GM12878 (cell line): ENCODE data around the gene CNTNAP5.

Experiments
- CTCF ChIP-seq, 3 experiments: IDR thresholded peaks in 2 of 3; conservative IDR thresholded peaks in 1 of 3; 2 replicates each; pipeline ENCODE4 v1.5.1; 2011; ENCODE audit warnings: low read depth in 3 of 3, low read length in 3 of 3, mild to moderate bottlenecking in 3 of 3, control low read depth in 2 of 3, moderate library complexity in 2 of 3, inconsistent platforms in 1 of 3, mixed read lengths in 1 of 3; ENCODE audit not compliant: control insufficient read depth in 2 of 3, insufficient read depth in 1 of 3; ENCODE audit errors: extremely low read depth in 1 of 3
- EZH2 ChIP-seq: IDR thresholded peaks from 2 replicates; pipeline ENCODE4 v1.6.1; 2012; ENCODE audit warnings: low read depth, mild to moderate bottlenecking, control low read depth, inconsistent platforms, low read length, borderline replicate concordance; ENCODE audit not compliant: control insufficient read depth
- GABPA ChIP-seq: IDR thresholded peaks from 2 replicates; pipeline ENCODE4 v1.6.1; 2014; ENCODE audit warnings: antibody characterized with exemption, low read depth, mild to moderate bottlenecking, inconsistent platforms
- JUND ChIP-seq: IDR thresholded peaks from 2 replicates; pipeline ENCODE4 v1.6.1; 2012; ENCODE audit warnings: low read depth, mild to moderate bottlenecking, low read length, improper control_type of control experiment, moderate library complexity
- NR2F1 ChIP-seq: fragments of 450-650 bp; conservative IDR thresholded peaks from 2 replicates; pipeline ENCODE4 v1.6.1; 2017; ENCODE audit warnings: mild to moderate bottlenecking
- PAX5 ChIP-seq: IDR thresholded peaks from 2 replicates; pipeline ENCODE4 v1.6.1; 2011; ENCODE audit warnings: low read depth, low read length, borderline replicate concordance
- POLR2A ChIP-seq: IDR thresholded peaks from 2 replicates; pipeline ENCODE4 v1.6.1; 2011; ENCODE audit warnings: low read depth, mild to moderate bottlenecking, low read length
- POLR2AphosphoS2 ChIP-seq: IDR thresholded peaks from 2 replicates; pipeline ENCODE4 v1.6.1; 2011; ENCODE audit warnings: low read depth, mild to moderate bottlenecking, low read length, improper control_type of control experiment, moderate library complexity
- RAD21 ChIP-seq: IDR thresholded peaks from 2 replicates; pipeline ENCODE4 v1.6.1; 2011; ENCODE audit warnings: mild to moderate bottlenecking, low read depth, low read length, moderate library complexity; ENCODE audit not compliant: insufficient read depth
- RELB ChIP-seq: fragments of 450-650 bp; IDR thresholded peaks from 2 replicates; pipeline ENCODE4 v1.6.1; 2017; ENCODE audit warnings: low read depth, mild to moderate bottlenecking, moderate library complexity
- RFX5 ChIP-seq: IDR thresholded peaks from 2 replicates; pipeline ENCODE4 v1.6.1; 2011; ENCODE audit warnings: low read depth, low read length, improper control_type of control experiment
- SIX5 ChIP-seq: IDR thresholded peaks from 2 replicates; pipeline ENCODE4 v1.6.1; 2011; ENCODE audit warnings: mild to moderate bottlenecking, low read depth, low read length, moderate library complexity; ENCODE audit not compliant: severe bottlenecking
- SPI1 ChIP-seq: IDR thresholded peaks from 2 replicates; pipeline ENCODE4 v1.6.1; 2011; ENCODE audit warnings: low read depth, mild to moderate bottlenecking, low read length, moderate library complexity, borderline replicate concordance; ENCODE audit not compliant: insufficient read depth

GRCh38 chr2:124520953-124521352 is 495.9 kb downstream of the CNTNAP5 start:
- no peak for TF ChIP-seq RAD21
- TF ChIP-seq NR2F1 = no peak
- no peak for TF ChIP-seq RELB
- TF ChIP-seq POLR2A = no peak
- no peak for TF ChIP-seq GABPA
- TF ChIP-seq CTCF (IDR thresholded peaks at IDR 0.05 in 2 of 3, conservative IDR thresholded peaks at IDR 0.05 in 1 of 3; ENCODE audit: control insufficient read depth in 2 of 3, extremely low read depth in 1 of 3, insufficient read depth in 1 of 3, low read depth in 3 of 3, low read length in 3 of 3) = no peak
- no peak for TF ChIP-seq RFX5
- TF ChIP-seq JUND = no peak
- TF ChIP-seq PAX5 = no peak
- no peak for TF ChIP-seq SIX5
- TF ChIP-seq EZH2 = no peak
- no peak for TF ChIP-seq POLR2AphosphoS2
- TF ChIP-seq SPI1 = no peak
